Subcutaneous adipose tissue (tissue), 4 donors: ENCODE results near the gene KBTBD8. TPM values are rescaled to one million over a fixed set of nuclear protein-coding genes. Genes with fewer than 3 reads are reported as not detected.

Experiments
- total RNA-seq, 4 donors: library from RNA; depleted of rRNA; stranded (reverse); fragments of >200 nt; gene quantifications; one replicate each; pipeline ENCODE4 v1.1.0, GENCODE V29; 2016
- TF ChIP-seq, protein P1 (sequence below): fragments of 450-650 bp; IDR thresholded peaks from one replicate; pipeline ENCODE4 v1.5.1; 2016; ENCODE audit warnings: low read depth, mild to moderate bottlenecking, control low read depth, antibody characterized with exemption, moderate library complexity

KBTBD8 gene
- total RNA-seq, 4 donors from 2014 or later = 0.19 to 2.7 (median 0.77) TPM

DNA sequence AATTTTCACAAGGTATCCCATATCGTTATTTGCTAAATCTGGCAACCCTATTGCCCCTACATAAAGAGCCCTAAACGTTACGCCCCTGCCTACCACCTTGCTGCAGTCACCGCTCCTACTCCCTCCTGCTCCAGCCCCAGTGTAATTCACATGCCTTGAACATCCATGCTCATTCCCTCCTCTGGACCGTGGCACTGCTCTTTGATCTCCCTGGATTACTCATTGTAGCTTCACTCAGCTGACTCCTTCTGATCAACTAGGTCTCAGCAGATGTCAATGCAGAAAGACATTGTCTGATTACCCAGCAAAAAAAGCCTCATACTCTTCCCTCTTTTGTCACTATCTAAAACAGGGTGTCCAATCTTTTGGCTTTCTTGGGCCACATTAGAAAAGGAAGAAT is 40.7 kb upstream of the KBTBD8 start:
- TF ChIP-seq, protein P1, sequence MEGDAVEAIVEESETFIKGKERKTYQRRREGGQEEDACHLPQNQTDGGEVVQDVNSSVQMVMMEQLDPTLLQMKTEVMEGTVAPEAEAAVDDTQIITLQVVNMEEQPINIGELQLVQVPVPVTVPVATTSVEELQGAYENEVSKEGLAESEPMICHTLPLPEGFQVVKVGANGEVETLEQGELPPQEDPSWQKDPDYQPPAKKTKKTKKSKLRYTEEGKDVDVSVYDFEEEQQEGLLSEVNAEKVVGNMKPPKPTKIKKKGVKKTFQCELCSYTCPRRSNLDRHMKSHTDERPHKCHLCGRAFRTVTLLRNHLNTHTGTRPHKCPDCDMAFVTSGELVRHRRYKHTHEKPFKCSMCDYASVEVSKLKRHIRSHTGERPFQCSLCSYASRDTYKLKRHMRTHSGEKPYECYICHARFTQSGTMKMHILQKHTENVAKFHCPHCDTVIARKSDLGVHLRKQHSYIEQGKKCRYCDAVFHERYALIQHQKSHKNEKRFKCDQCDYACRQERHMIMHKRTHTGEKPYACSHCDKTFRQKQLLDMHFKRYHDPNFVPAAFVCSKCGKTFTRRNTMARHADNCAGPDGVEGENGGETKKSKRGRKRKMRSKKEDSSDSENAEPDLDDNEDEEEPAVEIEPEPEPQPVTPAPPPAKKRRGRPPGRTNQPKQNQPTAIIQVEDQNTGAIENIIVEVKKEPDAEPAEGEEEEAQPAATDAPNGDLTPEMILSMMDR = no peak

DNA sequence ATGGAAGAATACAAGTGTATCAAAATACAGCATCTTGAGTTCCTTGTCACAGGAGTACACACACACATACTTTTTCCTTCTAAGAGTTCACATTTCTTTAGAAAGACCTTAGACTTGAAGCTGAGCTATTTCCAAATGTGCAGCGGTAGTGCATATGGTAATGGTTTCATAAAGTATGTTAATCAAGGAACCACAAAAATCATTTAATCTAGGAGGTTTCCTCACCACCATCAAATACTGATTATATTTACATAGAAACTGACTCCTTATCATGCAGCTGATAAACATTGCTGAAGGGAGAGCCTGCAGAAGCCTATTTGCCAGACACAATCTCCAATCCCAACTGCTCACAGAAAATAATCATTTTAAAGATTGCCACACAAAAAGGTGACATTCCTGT is 40.0 kb upstream of the KBTBD8 start:
- TF ChIP-seq, protein P1 = no peak

DNA sequence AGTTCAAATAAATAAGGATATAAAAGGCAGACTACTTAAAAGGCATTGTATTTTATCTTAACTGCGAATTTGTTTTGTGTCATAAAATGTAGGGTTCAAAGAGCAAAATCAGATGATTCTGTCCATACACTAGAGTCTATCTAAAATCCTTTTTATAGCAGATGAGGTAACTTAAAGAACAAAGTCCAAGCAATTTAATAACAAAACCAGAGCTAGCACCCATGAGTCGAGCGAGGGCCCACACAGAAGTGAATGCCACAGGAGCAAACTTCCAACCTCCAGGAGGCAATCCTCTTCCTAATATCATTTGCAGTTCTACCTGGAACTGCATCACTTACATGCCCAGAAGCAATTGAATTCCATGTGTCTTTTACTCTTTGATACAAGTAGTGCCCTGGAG is 35.4 kb upstream of the KBTBD8 start:
- TF ChIP-seq, protein P1 = no peak

DNA sequence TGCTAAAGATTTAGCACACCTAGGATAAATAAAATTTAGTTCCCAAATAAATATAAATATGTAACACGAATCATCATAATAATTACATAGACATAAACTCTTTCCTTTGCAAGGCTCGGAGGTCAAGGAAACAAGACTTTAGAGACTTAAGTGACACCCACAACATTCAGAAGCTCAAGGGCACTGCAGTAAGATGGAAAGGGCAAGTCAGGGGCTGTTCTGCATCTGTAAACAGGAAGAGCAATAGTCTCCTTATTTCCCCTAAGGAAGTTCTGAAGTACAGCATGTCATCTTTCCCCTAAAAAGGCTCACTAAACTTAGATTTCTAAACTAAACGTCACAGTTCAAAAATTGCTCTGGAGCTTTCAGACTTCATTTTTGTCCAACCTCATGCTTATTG is 26.9 kb upstream of the KBTBD8 start:
- TF ChIP-seq, protein P1 = no peak

DNA sequence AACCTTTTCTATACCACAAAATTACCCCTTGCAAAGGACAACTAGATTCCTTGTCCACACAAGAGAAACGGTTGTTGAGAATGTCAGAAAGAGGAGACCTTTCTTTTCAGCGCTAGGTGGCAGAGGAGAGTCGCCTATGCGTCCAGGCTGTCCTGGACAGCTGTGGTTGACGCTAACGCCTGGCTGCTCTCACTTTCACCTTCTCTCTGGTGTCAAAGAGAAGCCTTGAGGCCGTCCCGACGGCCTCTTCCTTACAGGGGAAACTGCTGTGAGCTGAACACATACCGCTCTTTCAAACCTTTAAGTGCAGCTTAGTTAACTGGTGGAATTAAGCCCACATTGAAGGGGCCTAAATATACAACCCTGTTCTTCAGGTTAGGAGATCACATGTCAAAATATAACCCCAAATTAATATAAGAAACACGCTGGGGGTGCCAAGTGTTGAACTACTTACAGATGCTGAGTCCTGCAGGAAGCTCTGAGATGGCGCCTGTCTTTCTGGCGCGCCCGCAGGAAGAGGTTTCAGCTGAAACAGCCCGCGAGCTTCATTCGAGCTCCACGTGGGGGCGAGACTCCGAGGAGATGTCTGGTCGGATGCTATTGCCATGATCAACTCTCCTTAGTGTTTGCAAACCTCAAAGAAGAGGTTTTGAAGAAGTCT is 26.1 kb upstream of the KBTBD8 start:
- TF ChIP-seq, protein P1 = no peak

DNA sequence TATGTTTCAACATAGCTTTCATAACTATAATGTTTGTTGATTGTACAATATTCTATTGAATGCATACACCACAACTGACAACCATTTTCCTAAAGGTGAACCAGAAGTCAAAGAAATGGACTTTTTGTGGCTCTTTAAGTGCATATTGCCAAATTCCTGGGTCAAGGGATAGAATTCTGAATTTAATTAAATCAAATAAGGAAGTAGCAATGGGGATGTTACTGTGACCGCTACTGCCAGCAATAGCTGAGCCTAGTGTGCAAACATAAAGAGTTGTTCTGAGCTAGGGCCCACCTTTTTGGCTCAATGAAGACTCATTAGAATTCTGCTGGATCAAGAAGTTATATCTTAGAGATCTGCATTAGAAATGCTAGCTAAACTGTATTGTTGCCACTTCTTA is 17.3 kb upstream of the KBTBD8 start:
- TF ChIP-seq, protein P1 = no peak

DNA sequence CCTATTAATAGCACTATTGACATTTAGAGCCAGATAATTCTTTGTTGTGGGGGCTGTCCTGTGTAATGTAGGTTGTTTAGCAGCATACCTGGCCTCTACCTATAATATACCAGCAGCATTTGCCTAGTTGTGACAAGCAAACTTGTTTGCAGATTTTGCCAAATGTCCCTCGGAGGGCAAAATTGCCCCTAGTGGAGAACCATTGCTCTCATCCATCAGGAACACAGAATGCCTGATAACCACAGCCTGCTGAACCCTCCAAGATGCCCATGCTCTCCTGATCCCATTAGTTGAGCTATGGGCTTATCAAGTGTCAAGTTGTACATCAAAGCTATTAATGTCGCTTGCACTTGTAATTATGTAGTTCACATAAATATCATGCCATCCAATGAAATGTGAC is 15.0 kb upstream of the KBTBD8 start:
- TF ChIP-seq, protein P1 = no peak
